ENCODE data around the gene IFT20.

The IFT20 gene

GRCh38 chr17:28326114-28326513 lies 9.2 kb downstream of the IFT20 start:
- TF ChIP-seq, protein P1, sequence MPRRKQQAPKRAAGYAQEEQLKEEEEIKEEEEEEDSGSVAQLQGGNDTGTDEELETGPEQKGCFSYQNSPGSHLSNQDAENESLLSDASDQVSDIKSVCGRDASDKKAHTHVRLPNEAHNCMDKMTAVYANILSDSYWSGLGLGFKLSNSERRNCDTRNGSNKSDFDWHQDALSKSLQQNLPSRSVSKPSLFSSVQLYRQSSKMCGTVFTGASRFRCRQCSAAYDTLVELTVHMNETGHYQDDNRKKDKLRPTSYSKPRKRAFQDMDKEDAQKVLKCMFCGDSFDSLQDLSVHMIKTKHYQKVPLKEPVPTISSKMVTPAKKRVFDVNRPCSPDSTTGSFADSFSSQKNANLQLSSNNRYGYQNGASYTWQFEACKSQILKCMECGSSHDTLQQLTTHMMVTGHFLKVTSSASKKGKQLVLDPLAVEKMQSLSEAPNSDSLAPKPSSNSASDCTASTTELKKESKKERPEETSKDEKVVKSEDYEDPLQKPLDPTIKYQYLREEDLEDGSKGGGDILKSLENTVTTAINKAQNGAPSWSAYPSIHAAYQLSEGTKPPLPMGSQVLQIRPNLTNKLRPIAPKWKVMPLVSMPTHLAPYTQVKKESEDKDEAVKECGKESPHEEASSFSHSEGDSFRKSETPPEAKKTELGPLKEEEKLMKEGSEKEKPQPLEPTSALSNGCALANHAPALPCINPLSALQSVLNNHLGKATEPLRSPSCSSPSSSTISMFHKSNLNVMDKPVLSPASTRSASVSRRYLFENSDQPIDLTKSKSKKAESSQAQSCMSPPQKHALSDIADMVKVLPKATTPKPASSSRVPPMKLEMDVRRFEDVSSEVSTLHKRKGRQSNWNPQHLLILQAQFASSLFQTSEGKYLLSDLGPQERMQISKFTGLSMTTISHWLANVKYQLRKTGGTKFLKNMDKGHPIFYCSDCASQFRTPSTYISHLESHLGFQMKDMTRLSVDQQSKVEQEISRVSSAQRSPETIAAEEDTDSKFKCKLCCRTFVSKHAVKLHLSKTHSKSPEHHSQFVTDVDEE (CRISPR knock-in tag; IDR thresholded peaks at IDR 0.05) = no peak
- TF ChIP-seq BACH2 (CRISPR knock-in tag; IDR thresholded peaks at IDR 0.05; ENCODE audit: borderline replicate concordance) (no peak), OSR1 (CRISPR knock-in tag; IDR thresholded peaks at IDR 0.05) (no peak), ZNF70 (CRISPR knock-in tag; IDR thresholded peaks at IDR 0.05) (no peak), ZNF8 (CRISPR knock-in tag; IDR thresholded peaks at IDR 0.05) (no peak), TOX (CRISPR knock-in tag; IDR thresholded peaks at IDR 0.05; ENCODE audit: borderline replicate concordance) (no peak), PATZ1 (CRISPR knock-in tag; IDR thresholded peaks at IDR 0.05; ENCODE audit: borderline replicate concordance) (no peak), ZFP3 (CRISPR knock-in tag; IDR thresholded peaks at IDR 0.05) (no peak), POU6F1 (CRISPR knock-in tag; IDR thresholded peaks at IDR 0.05; ENCODE audit: borderline replicate concordance, low read depth) (no peak), ESRRG (CRISPR knock-in tag; IDR thresholded peaks at IDR 0.05) (no peak), RARB (CRISPR knock-in tag; IDR thresholded peaks at IDR 0.05) (no peak)
- ATAC-seq = no peak

- ATAC-seq = no peak
- TF ChIP-seq, protein P2, sequence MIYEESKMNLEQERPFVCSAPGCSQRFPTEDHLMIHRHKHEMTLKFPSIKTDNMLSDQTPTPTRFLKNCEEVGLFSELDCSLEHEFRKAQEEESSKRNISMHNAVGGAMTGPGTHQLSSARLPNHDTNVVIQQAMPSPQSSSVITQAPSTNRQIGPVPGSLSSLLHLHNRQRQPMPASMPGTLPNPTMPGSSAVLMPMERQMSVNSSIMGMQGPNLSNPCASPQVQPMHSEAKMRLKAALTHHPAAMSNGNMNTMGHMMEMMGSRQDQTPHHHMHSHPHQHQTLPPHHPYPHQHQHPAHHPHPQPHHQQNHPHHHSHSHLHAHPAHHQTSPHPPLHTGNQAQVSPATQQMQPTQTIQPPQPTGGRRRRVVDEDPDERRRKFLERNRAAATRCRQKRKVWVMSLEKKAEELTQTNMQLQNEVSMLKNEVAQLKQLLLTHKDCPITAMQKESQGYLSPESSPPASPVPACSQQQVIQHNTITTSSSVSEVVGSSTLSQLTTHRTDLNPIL (CRISPR knock-in tag; IDR thresholded peaks at IDR 0.05; ENCODE audit: low read depth) = no peak
- TF ChIP-seq TCF4 (CRISPR knock-in tag; IDR thresholded peaks at IDR 0.05; ENCODE audit: borderline replicate concordance) (no peak), SNAI2 (CRISPR knock-in tag; IDR thresholded peaks at IDR 0.05) (no peak), GLIS3 (CRISPR knock-in tag; IDR thresholded peaks at IDR 0.05) (no peak), ISL1 (CRISPR knock-in tag; IDR thresholded peaks at IDR 0.05) (no peak), TOX (CRISPR knock-in tag; IDR thresholded peaks at IDR 0.05; ENCODE audit: borderline replicate concordance) (no peak), ARNTL (CRISPR knock-in tag; IDR thresholded peaks at IDR 0.05; ENCODE audit: borderline replicate concordance, low read depth) (no peak), ZFP3 (CRISPR knock-in tag; IDR thresholded peaks at IDR 0.05) (no peak), PPARA (CRISPR knock-in tag; IDR thresholded peaks at IDR 0.05; ENCODE audit: borderline replicate concordance) (no peak), ZNF8 (CRISPR knock-in tag; IDR thresholded peaks at IDR 0.05) (no peak), ZNF565 (CRISPR knock-in tag; conservative IDR thresholded peaks at IDR 0.05; ENCODE audit: low read depth) (no peak)
- TF ChIP-seq, protein P1 (CRISPR knock-in tag; IDR thresholded peaks at IDR 0.05) = no peak
- TF ChIP-seq, protein P3, sequence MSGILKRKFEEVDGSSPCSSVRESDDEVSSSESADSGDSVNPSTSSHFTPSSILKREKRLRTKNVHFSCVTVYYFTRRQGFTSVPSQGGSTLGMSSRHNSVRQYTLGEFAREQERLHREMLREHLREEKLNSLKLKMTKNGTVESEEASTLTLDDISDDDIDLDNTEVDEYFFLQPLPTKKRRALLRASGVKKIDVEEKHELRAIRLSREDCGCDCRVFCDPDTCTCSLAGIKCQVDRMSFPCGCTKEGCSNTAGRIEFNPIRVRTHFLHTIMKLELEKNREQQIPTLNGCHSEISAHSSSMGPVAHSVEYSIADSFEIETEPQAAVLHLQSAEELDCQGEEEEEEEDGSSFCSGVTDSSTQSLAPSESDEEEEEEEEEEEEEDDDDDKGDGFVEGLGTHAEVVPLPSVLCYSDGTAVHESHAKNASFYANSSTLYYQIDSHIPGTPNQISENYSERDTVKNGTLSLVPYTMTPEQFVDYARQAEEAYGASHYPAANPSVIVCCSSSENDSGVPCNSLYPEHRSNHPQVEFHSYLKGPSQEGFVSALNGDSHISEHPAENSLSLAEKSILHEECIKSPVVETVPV (CRISPR knock-in tag; IDR thresholded peaks at IDR 0.05) = no peak
These were observed 10.1 kb downstream of the IFT20 start for GRCh38 chr17:28325211-28325610.

Data from SK-N-SH treated with all-trans-retinoic acid at 6 μM for 48 hours (cell line).